ENCODE measurements around the gene MCCD1. TPM values are rescaled to one million over a fixed set of nuclear protein-coding genes. Genes with fewer than 3 reads are reported as not detected.

The MCCD1 gene
- total RNA-seq, 1 experiment from 2014 or later = not detected

GRCh38 chr6:31531162-31531561 is 2.4 kb downstream of the MCCD1 start:
- ChIA-PET POLR2A (no interaction called here), CTCF (interaction anchor here (1.0 to 1.3 kb wide), 4 partner anchors 36 to 50 kb away, joined by 3 to 6 read pairs (median 4); no protein-coding TSS in a partner anchor)
- Mint-ChIP-seq H3K4me1 (peaks cover 42% of the 10 kb centered on the region), H3K36me3 (peaks cover 65% of the 10 kb centered on the region), H3K4me3 (no peak overlapping the region), H3K27ac (no peak overlapping the region; the same call in 1 of the 2 replicates), H3K9me3 (no peaks in the 10 kb centered on the region), H3K27me3 (ENCODE audit: low read depth) (no peaks in the 10 kb centered on the region)
- DNase-seq (ENCODE audit: low spot score) (no peak), ATAC-seq (no peak)
- TF ChIP-seq ZNF532 (CRISPR knock-in tag; IDR thresholded peaks at IDR 0.05; ENCODE audit: borderline replicate concordance) (no peak), CBFB (CRISPR knock-in tag; IDR thresholded peaks at IDR 0.05; ENCODE audit: low read depth) (no peak), USF1 (CRISPR knock-in tag; IDR thresholded peaks at IDR 0.05) (no peak), TCF7 (CRISPR knock-in tag; IDR thresholded peaks at IDR 0.05; ENCODE audit: low read depth) (no peak), ARID4B (CRISPR knock-in tag; IDR thresholded peaks at IDR 0.05; ENCODE audit: borderline replicate concordance) (no peak), NFE2L1 (CRISPR knock-in tag; IDR thresholded peaks at IDR 0.05) (no peak), PRDM15 (CRISPR knock-in tag; IDR thresholded peaks at IDR 0.05) (no peak), ZNF138 (CRISPR knock-in tag; conservative IDR thresholded peaks at IDR 0.05) (no peak), E2F5 (CRISPR knock-in tag; IDR thresholded peaks at IDR 0.05) (no peak), GTF2I (CRISPR knock-in tag; conservative IDR thresholded peaks at IDR 0.05) (no peak), ELF4 (CRISPR knock-in tag; IDR thresholded peaks at IDR 0.05; ENCODE audit: low read depth) (no peak), AR (CRISPR knock-in tag; IDR thresholded peaks at IDR 0.05) (no peak), SMAD3 (CRISPR knock-in tag; IDR thresholded peaks at IDR 0.05; ENCODE audit: borderline replicate concordance) (no peak), CTCF (IDR thresholded peaks at IDR 0.05) (no peak), FOXJ3 (CRISPR knock-in tag; IDR thresholded peaks at IDR 0.05; ENCODE audit: borderline replicate concordance) (no peak), ERG (CRISPR knock-in tag; IDR thresholded peaks at IDR 0.05) (no peak), ZNF423 (CRISPR knock-in tag; IDR thresholded peaks at IDR 0.05) (no peak)
